ENCODE data around the gene SORCS3. TPM values are rescaled to one million over a fixed set of nuclear protein-coding genes. Genes with fewer than 3 reads are reported as not detected.

SORCS3 gene
- total RNA-seq, 1 experiment from 2014 or later = 0.04 TPM

DNA sequence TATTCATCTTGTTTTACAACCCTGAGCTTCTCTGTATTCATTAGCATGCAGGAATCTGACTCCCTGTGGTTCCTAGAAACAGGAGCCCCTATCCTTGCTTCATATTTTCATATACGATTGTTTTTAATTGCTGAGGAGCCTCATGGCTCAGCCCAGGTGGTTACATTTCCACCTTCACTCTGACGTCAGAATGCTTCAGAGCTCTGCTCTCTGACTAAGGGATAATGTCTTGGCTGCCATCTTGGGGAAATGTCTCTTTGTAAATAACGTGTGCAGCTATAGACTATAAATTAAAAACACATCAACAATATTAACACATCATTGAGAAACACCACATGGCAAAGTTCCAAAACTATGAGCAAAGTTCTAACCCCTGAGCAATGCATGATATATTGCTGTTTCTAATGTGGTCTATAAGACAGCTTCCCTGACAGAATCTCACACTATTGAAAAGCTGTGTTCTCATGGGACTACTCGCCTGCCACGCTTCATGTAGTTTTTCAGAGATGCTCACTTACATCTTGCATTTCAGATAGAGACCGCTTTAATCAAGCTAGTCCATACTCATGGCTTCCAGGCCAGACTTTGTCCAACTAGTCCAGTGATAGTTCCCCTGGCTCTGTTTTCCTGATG is 227.0 kb downstream of the SORCS3 start:
- Mint-ChIP-seq H3K4me1 (peaks cover 16 to 22% of the 10 kb centered on the region in 2 experiments), H3K4me3 (no peak overlapping the region)

More for the DNA sequence above, 227.0 kb downstream of the SORCS3 start:
- Histone ChIP-seq H4K20me1 (ENCODE audit: control insufficient read depth, insufficient read depth, insufficient read length) (no peaks in the 10 kb centered on the region), H2BK20ac (ENCODE audit: low read depth, low read length, poor library complexity, severe bottlenecking) (no peak overlapping the region), H2AK5ac (ENCODE audit: insufficient read length, low read length) (no peak overlapping the region), H2BK12ac (ENCODE audit: insufficient read length, low read depth, low read length) (no peak overlapping the region), H4K91ac (ENCODE audit: insufficient read length, low read depth, low read length) (no peak overlapping the region), H3K23me2 (ENCODE audit: insufficient read length, low read depth, low read length, poor library complexity, severe bottlenecking) (no peaks in the 10 kb centered on the region), H2BK15ac (ENCODE audit: low read depth, low read length) (no peak overlapping the region), H3K14ac (ENCODE audit: insufficient read depth, low read length) (no peak overlapping the region), H4K5ac (ENCODE audit: insufficient read length, low read depth, low read length) (no peak overlapping the region), H2AFZ (ENCODE audit: low read length) (no peak overlapping the region), H3K9me3 (ENCODE audit: control insufficient read depth, low read depth, low read length) (no peaks in the 10 kb centered on the region), H4K8ac (replicated peaks; ENCODE audit: insufficient read length, low read depth, low read length) (no peak overlapping the region), H3K9ac (ENCODE audit: extremely low read depth, insufficient read length, low read length) (no peak overlapping the region), H3K56ac (ENCODE audit: insufficient read length, low read depth, low read length) (no peak overlapping the region), H3K23ac (ENCODE audit: insufficient read length, low read depth, low read length) (no peak overlapping the region), H3K4me1 (ENCODE audit: insufficient read depth, low read length) (peaks cover 4% of the 10 kb centered on the region; the same call in 1 of the 2 replicates), H3K27ac (ENCODE audit: insufficient read length, low read depth, low read length) (no peak overlapping the region), H3K18ac (ENCODE audit: insufficient read length, low read depth, low read length) (no peak overlapping the region), H3K79me2 (ENCODE audit: insufficient read depth, low read length) (no peaks in the 10 kb centered on the region), H3T11ph (ENCODE audit: low read length) (no peak overlapping the region), H3K27me3 (ENCODE audit: insufficient read depth, low read length) (no peaks in the 10 kb centered on the region), H3K79me1 (ENCODE audit: insufficient read depth, low read depth, low read length, poor library complexity, severe bottlenecking) (no peaks in the 10 kb centered on the region), H3K4me2 (ENCODE audit: insufficient read depth, insufficient read length, low read length) (no peak overlapping the region), H3K4ac (ENCODE audit: low read depth, low read length) (no peak overlapping the region), H2BK120ac (ENCODE audit: low read depth, low read length, poor library complexity, severe bottlenecking) (no peak overlapping the region), H2BK5ac (ENCODE audit: insufficient read length, low read length) (no peak overlapping the region)
- H3K27me3 Mint-ChIP-seq (ENCODE audit: low read depth) = no peaks in the 10 kb centered on the region; the same call in none of the 2 replicates
- H3K36me3 Mint-ChIP-seq (ENCODE audit: insufficient read depth in 1 of 3, low read depth in 3 of 3) = no peaks in the 10 kb centered on the region; a peak in 1 of 7 replicates
- no peak for DNase-seq
- WGBS (ENCODE audit: extremely low coverage, insufficient read length, low lambda C conversion rate) = no CpG with 5 or more reads among the region's 6 CpGs
- TF ChIP-seq, protein P1, sequence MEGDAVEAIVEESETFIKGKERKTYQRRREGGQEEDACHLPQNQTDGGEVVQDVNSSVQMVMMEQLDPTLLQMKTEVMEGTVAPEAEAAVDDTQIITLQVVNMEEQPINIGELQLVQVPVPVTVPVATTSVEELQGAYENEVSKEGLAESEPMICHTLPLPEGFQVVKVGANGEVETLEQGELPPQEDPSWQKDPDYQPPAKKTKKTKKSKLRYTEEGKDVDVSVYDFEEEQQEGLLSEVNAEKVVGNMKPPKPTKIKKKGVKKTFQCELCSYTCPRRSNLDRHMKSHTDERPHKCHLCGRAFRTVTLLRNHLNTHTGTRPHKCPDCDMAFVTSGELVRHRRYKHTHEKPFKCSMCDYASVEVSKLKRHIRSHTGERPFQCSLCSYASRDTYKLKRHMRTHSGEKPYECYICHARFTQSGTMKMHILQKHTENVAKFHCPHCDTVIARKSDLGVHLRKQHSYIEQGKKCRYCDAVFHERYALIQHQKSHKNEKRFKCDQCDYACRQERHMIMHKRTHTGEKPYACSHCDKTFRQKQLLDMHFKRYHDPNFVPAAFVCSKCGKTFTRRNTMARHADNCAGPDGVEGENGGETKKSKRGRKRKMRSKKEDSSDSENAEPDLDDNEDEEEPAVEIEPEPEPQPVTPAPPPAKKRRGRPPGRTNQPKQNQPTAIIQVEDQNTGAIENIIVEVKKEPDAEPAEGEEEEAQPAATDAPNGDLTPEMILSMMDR (conservative IDR thresholded peaks at IDR 0.05) = no peak
- no peaks in the 10 kb centered on the region; a peak in 1 of 5 replicates for H3K9me3 Mint-ChIP-seq
- H3K27ac Mint-ChIP-seq = no peak overlapping the region

Measured in H9 (cell line).